Activated CD8-positive, alpha-beta T cell treated with anti-CD3 and anti-CD28 coated beads for 36 hours (primary cell): ENCODE results near the gene SHPK. TPM values are rescaled to one million over a fixed set of nuclear protein-coding genes. Genes with fewer than 3 reads are reported as not detected.

Experiments used
- ATAC-seq: fragments of 200-7000 bp; cut with Tn5 transposase; one replicate; pipeline ENCODE4 v1.10.0; 2021; ENCODE audit warnings: mild to moderate bottlenecking, moderate library complexity
- CTCF ChIA-PET: fragments of 350-600 bp; sonication (Branson Sonifier 250); formaldehyde crosslinking; loops from one replicate; lab custom pipeline; 2021; ENCODE audit warnings: antibody characterized with exemption; lab: Charles Lee
- POLR2A ChIA-PET: fragments of 350-600 bp; sonication (Branson Sonifier 250); formaldehyde crosslinking; loops from one replicate; lab custom pipeline; 2021; ENCODE audit warnings: antibody characterized with exemption; lab: Charles Lee
- DNase-seq: peaks from one replicate; pipeline ENCODE4 v3.0.0-alpha.2; 2020
- H3K27ac Mint-ChIP-seq: one replicate; pipeline ENCODE4 v1.8.0; 2021; ENCODE audit warnings: mild to moderate bottlenecking, mixed read lengths
- H3K27me3 Mint-ChIP-seq: one replicate; pipeline ENCODE4 v1.8.0; 2021; ENCODE audit warnings: mixed read lengths
- H3K36me3 Mint-ChIP-seq: one replicate; pipeline ENCODE4 v1.8.0; 2021; ENCODE audit warnings: low read depth, mixed read lengths
- H3K4me1 Mint-ChIP-seq: one replicate; pipeline ENCODE4 v1.8.0; 2021; ENCODE audit warnings: low read depth, mixed read lengths
- H3K4me3 Mint-ChIP-seq: one replicate; pipeline ENCODE4 v1.8.0; 2021; ENCODE audit warnings: mild to moderate bottlenecking, moderate library complexity, mixed read lengths
- H3K9me3 Mint-ChIP-seq: one replicate; pipeline ENCODE4 v1.8.0; 2021; ENCODE audit warnings: mixed read lengths
- CTCF ChIP-seq: fragments of 200-600 bp; IDR thresholded peaks from one replicate; pipeline ENCODE4 v1.8.0; 2022; ENCODE audit warnings: antibody characterized with exemption, mild to moderate bottlenecking
- intact Hi-C: fragments of 100-400 bp; cut with micrococcal nuclease; formaldehyde crosslinking; loops from one replicate; pipeline ENCODE4 v1.10.0; 2022
- total RNA-seq, 2 experiments: library from RNA; stranded (reverse); gene quantifications; one replicate each; pipeline ENCODE4 v1.2.3, GENCODE V29; 2021

Gene SHPK
- total RNA-seq, 2 experiments from 2014 or later, result 10.0 TPM

DNA sequence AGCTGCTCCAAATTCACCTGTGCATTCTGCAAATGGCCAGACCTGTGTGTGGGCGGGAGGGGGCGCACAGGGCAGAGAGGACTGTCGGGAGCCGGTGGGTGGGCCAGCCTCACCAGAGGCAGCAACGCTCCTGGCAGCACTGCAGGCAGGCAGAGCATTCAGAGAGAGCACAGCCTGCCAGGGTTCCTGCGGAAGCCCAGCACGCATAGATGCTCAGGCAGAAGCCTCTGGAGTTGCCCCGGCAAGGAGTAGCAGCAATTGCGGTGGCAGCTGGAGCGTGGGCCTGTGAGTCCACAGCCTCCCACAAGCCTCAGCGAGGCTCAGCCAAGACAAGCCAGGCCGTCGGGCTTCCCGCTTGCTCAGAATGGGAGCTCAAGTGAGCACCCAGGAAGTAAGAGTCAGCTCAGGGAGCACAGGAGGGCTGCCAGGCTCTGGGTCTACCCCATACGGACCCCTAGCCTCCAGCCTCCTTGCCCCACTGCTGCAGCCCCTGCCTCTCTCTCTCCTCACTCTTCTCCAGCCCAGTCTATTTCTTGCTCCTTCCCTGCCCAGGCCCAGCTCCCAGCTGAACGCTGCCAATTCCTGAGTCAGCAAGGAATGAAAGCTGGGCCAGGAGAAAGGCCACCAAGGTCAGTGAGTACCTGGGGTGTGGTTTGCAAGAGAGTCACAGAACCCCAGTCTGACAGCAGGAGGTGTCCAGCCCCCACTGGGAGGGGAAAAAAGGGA is 42.2 kb upstream of the SHPK start:
- ATAC-seq (no peak), DNase-seq (no peak)
- H3K27me3 Mint-ChIP-seq, result no peaks in the 10 kb centered on the region
- no peak for TF ChIP-seq CTCF
- no peak overlapping the region for H3K4me3 Mint-ChIP-seq
- ChIA-PET POLR2A (interaction anchor here (1.1 to 1.3 kb wide), 3 partner anchors 9 to 18 kb away, joined by 3 to 6 read pairs (median 3); partner anchors contain the start of gene P2RX5), CTCF (interaction anchor here (1.3 to 1.7 kb wide), 3 partner anchors 18 to 150 kb away, joined by 3 to 7 read pairs (median 5); no protein-coding TSS in a partner anchor)
- no peaks in the 10 kb centered on the region for H3K9me3 Mint-ChIP-seq
- H3K36me3 Mint-ChIP-seq, result no peaks in the 10 kb centered on the region
- peaks cover 5% of the 10 kb centered on the region for H3K4me1 Mint-ChIP-seq
- H3K27ac Mint-ChIP-seq, result no peak overlapping the region
- intact Hi-C loops, result no loop called here

GRCh38 chr17:3675886-3676285 is 39.8 kb upstream of the SHPK start:
- no peak overlapping the region for H3K4me3 Mint-ChIP-seq
- no peak for ATAC-seq
- intact Hi-C loops, result no loop called here
- H3K9me3 Mint-ChIP-seq, result no peaks in the 10 kb centered on the region
- CTCF ChIA-PET, result interaction anchor here (1.4 kb wide), 1 partner anchor 168 kb away, joined by 3 read pairs; no protein-coding TSS in a partner anchor
- H3K27ac Mint-ChIP-seq, result no peak overlapping the region
- DNase-seq, result no peak
- peaks cover 2% of the 10 kb centered on the region for H3K4me1 Mint-ChIP-seq
- TF ChIP-seq CTCF, result no peak
- peaks cover 5% of the 10 kb centered on the region for H3K36me3 Mint-ChIP-seq
- H3K27me3 Mint-ChIP-seq, result no peaks in the 10 kb centered on the region
- POLR2A ChIA-PET, result interaction anchor here (1.2 kb wide), 1 partner anchor 9 kb away, joined by 4 read pairs; no protein-coding TSS in a partner anchor

- H3K36me3 Mint-ChIP-seq, result peaks cover 13% of the 10 kb centered on the region
- TF ChIP-seq CTCF, result no peak
- no peak overlapping the region for H3K27ac Mint-ChIP-seq
- CTCF ChIA-PET, result interaction anchor here (3.3 kb wide), 1 partner anchor 10 kb away, joined by 19 read pairs; no protein-coding TSS in a partner anchor
- ATAC-seq (no peak), DNase-seq (no peak)
- POLR2A ChIA-PET, result no interaction called here
- H3K27me3 Mint-ChIP-seq, result no peaks in the 10 kb centered on the region
- peaks cover 12% of the 10 kb centered on the region for H3K4me1 Mint-ChIP-seq
- intact Hi-C loops, result no loop called here
- H3K9me3 Mint-ChIP-seq, result no peaks in the 10 kb centered on the region
- no peak overlapping the region for H3K4me3 Mint-ChIP-seq
These were observed 36.5 kb upstream of the SHPK start for GRCh38 chr17:3672571-3672970.

DNA sequence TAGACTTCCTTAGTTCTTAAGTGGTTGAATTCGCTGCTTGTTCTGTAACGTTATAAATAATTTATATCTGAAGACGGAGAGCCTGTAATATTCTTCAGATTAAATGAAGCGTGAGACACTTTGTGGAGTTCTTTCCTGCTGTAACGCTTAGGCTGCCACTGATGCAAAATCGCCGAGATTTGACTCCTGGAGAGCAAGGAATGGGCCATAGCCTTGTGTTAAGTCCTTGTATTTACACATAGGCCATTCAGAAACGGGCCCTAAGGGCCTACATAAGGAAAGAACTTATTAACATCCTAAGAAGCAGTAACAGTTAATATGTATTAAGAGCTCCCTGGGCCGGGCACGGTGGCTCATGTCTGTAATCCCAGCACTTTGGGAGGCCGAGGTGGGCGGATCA is 33.5 kb upstream of the SHPK start:
- Mint-ChIP-seq H3K36me3 (peaks cover 13% of the 10 kb centered on the region), H3K27me3 (no peaks in the 10 kb centered on the region), H3K27ac (peak overlapping the region; percentile 95), H3K4me3 (peak overlapping the region; percentile 98), H3K4me1 (peaks cover 16% of the 10 kb centered on the region), H3K9me3 (no peaks in the 10 kb centered on the region)
- CTCF ChIA-PET, result interaction anchor here (1.6 kb wide), 1 partner anchor 13 kb away, joined by 6 read pairs; no protein-coding TSS in a partner anchor
- intact Hi-C loops, result no loop called here
- TF ChIP-seq CTCF, result no peak
- no peak for DNase-seq
- POLR2A ChIA-PET, result interaction anchor here (0.8 kb wide), 1 partner anchor 13 kb away, joined by 3 read pairs; no protein-coding TSS in a partner anchor
- no peak for ATAC-seq

DNA sequence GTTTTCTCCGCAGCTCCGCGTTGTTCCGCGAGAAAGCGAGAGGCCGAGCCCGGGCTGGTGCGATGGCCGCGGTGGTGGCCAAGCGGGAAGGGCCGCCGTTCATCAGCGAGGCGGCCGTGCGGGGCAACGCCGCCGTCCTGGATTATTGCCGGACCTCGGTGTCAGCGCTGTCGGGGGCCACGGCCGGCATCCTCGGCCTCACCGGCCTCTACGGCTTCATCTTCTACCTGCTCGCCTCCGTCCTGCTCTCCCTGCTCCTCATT is 33.0 kb upstream of the SHPK start:
- Mint-ChIP-seq H3K4me1 (peaks cover 16% of the 10 kb centered on the region), H3K27me3 (no peaks in the 10 kb centered on the region), H3K4me3 (peak overlapping the region; percentile 98), H3K9me3 (no peaks in the 10 kb centered on the region), H3K36me3 (peaks cover 13% of the 10 kb centered on the region), H3K27ac (peak overlapping the region; percentile 95)
- CTCF ChIA-PET, result interaction anchor here (1.3 kb wide), 1 partner anchor 38 kb away, joined by 3 read pairs; no protein-coding TSS in a partner anchor
- intact Hi-C loops, result no loop called here
- POLR2A ChIA-PET, result interaction anchor here (0.6 to 1.0 kb wide), 3 partner anchors 9 to 42 kb away, joined by 3 to 4 read pairs (median 3); partner anchors contain the start of gene P2RX5
- no peak for DNase-seq
- ATAC-seq, result no peak
- no peak for TF ChIP-seq CTCF
